Astrocyte of the spinal cord (primary cell): ENCODE data around the gene CX3CL1.
A peak's percentile ranks its signal among the peaks of the same experiment; 100 is the strongest.
"Not testable (repeated sequence)": the region's sequence is repeated elsewhere in the genome, so short reads cannot be mapped to it uniquely, and the experiment has no call there.

Experiments used
- DNase-seq: peaks from one replicate; pipeline ENCODE4 v3.0.0; 2011; ENCODE audit warnings: low read depth, low spot score
- H3K4me3 ChIP-seq: 2 replicates; pipeline ENCODE4 v1.5.1; 2011; ENCODE audit warnings: low read depth, mild to moderate bottlenecking, low read length, moderate library complexity
- CTCF ChIP-seq: IDR thresholded peaks from 2 replicates; pipeline ENCODE4 v1.5.1; 2012; ENCODE audit warnings: low read depth, mild to moderate bottlenecking, low read length, inconsistent platforms
- in situ Hi-C: cut with HindIII; loops from 2 replicates; pipeline ENCODE4 v1.10.0; 2017; ENCODE audit warnings: low sequenced_read_pairs

The CX3CL1 gene

GRCh38 chr16:57335366-57335765, 36.9 kb upstream of the CX3CL1 start:
- no peak for DNase-seq
- TF ChIP-seq CTCF, result no peak
- no peak overlapping the region for H3K4me3 ChIP-seq
- in situ Hi-C loops, result no loop called here

DNA sequence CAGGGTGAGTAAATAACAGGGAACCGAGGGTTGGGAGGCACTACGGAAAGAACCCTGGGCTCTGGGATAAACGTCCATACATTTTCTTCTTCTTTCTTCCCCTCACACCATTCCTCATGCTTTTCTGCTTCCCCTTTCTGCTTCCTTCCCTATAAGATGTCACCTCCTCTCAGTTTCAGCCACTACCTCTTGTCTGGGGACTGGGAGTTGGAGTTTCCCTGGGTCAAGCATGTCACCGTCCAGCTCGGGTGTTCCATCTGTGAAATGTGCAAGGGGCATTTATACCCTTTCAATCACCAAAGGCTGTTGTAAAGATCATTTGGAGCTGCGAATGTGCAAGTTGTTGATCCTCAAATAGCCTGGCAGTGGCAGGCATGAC, 31.2 kb upstream of the CX3CL1 start:
- H3K4me3 ChIP-seq, result no peak overlapping the region
- DNase-seq, result no peak
- no peak for TF ChIP-seq CTCF
- in situ Hi-C loops, result no loop called here

- no peak overlapping the region for H3K4me3 ChIP-seq
- DNase-seq, result peak; percentile 95
- in situ Hi-C loops, result no loop called here
- TF ChIP-seq CTCF, result no peak
Measured at GRCh38 chr16:57341441-57342303, 30.6 kb upstream of the CX3CL1 start.

- in situ Hi-C loops, H3K4me3 ChIP-seq, DNase-seq: not testable (repeated sequence)
Measured at GRCh38 chr16:57342606-57343005, 29.7 kb upstream of the CX3CL1 start.

GRCh38 chr16:57343221-57343620, 29.1 kb upstream of the CX3CL1 start:
- no peak for TF ChIP-seq CTCF
- DNase-seq, result no peak
- H3K4me3 ChIP-seq, result no peak overlapping the region
- in situ Hi-C loops, result no loop called here

DNA sequence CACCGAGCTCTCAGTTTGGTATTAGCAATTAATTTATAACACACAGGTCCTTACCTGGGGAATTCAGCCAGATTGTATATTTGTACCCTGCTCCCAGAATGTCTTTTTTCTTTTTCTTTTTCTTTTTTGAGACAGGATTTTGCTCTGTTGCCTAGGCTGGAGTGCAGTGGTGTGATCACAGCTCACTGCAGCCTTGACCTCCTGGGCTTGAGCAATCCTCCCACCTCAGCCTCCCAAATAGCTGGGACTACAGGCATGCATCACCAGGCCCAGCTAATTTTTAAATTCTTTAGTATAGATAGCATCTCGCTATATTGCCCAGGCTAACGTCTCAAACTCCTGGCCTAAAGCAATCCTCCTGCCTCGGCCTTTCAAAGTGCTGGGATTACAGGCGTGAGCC, 28.2 kb upstream of the CX3CL1 start:
- H3K4me3 ChIP-seq, in situ Hi-C loops, DNase-seq: not testable (repeated sequence)

GRCh38 chr16:57345021-57345420, 27.3 kb upstream of the CX3CL1 start:
- TF ChIP-seq CTCF, result no peak
- in situ Hi-C loops, result no loop called here
- DNase-seq, result no peak
- no peak overlapping the region for H3K4me3 ChIP-seq
